OCI-LY7 (cell line): ENCODE measurements around the gene JAZF1. TPM values are rescaled to one million over a fixed set of nuclear protein-coding genes. Genes with fewer than 3 reads are reported as not detected.
"Not testable (repeated sequence)": the region's sequence is repeated elsewhere in the genome, so short reads cannot be mapped to it uniquely, and the experiment has no call there.

ENCODE experiments used
- BruUV-seq: library from RNA; stranded (reverse); fragments of 400-500 nt; replicated peaks from 2 replicates; lab custom pipeline; 2021; lab: Mats Ljungman, UMichigan
- CTCF ChIA-PET: fragments of 300-600 bp; sonication (Branson Sonifier 250); formaldehyde crosslinking; loops from one replicate; lab custom pipeline; 2022; ENCODE audit warnings: antibody characterized with exemption; ENCODE audit not compliant: unreplicated experiment; lab: Charles Lee
- POLR2A ChIA-PET: fragments of 300-600 bp; sonication (Branson Sonifier 250); formaldehyde crosslinking; loops from one replicate; lab custom pipeline; 2022; ENCODE audit warnings: antibody characterized with exemption; lab: Charles Lee
- DNase-seq: peaks from one replicate; pipeline ENCODE4 v3.0.0-alpha.2; 2015; ENCODE audit warnings: low spot score
- H2AFZ ChIP-seq: fragments of 200-600 bp; sonication (generic), shearing (Covaris generic); 2 replicates; pipeline ENCODE4 v1.6.1; 2014; ENCODE audit warnings: mild to moderate bottlenecking, antibody characterized with exemption, low read length, moderate library complexity
- H3K27ac ChIP-seq: fragments of 200-600 bp; sonication (generic); 2 replicates; pipeline ENCODE4 v1.5.1; 2014; ENCODE audit warnings: mixed run types, low read depth, mild to moderate bottlenecking, moderate library complexity, low read length, inconsistent platforms; ENCODE audit not compliant: poor library complexity, severe bottlenecking
- H3K36me3 ChIP-seq: fragments of 200-600 bp; sonication (generic); 2 replicates; pipeline ENCODE4 v1.6.1; 2014; ENCODE audit warnings: mild to moderate bottlenecking, antibody characterized with exemption, low read length, moderate library complexity, mixed read lengths; ENCODE audit not compliant: insufficient read depth
- H3K4me1 ChIP-seq: fragments of 200-600 bp; sonication (generic); 2 replicates; pipeline ENCODE4 v1.5.1; 2014; ENCODE audit warnings: mild to moderate bottlenecking, low read length; ENCODE audit not compliant: insufficient read depth, poor library complexity, severe bottlenecking
- H3K4me2 ChIP-seq: fragments of 200-600 bp; sonication (generic); 2 replicates; pipeline ENCODE4 v1.6.1; 2014; ENCODE audit warnings: mild to moderate bottlenecking, low read length
- H3K4me3 ChIP-seq: fragments of 200-600 bp; sonication (generic); 2 replicates; pipeline ENCODE4 v1.5.1; 2014; ENCODE audit warnings: mild to moderate bottlenecking, low read depth, low read length; ENCODE audit not compliant: poor library complexity, severe bottlenecking
- H3K79me2 ChIP-seq: fragments of 200-600 bp; sonication (generic); 2 replicates; pipeline ENCODE4 v1.6.1; 2016; ENCODE audit warnings: low read depth, mild to moderate bottlenecking, low read length, moderate library complexity, mixed read lengths; ENCODE audit not compliant: insufficient read depth
- H3K9me2 ChIP-seq: fragments of 200-600 bp; sonication (generic); 2 replicates; pipeline ENCODE4 v1.6.1; 2016; ENCODE audit warnings: mild to moderate bottlenecking, low read length, mixed read lengths; ENCODE audit not compliant: insufficient read depth
- H3K9me3 ChIP-seq: fragments of 200-600 bp; sonication (generic); 2 replicates; pipeline ENCODE4 v1.6.1; 2014; ENCODE audit warnings: mild to moderate bottlenecking, mixed run types, low read length, mixed read lengths
- H4K20me1 ChIP-seq: fragments of 200-600 bp; sonication (generic); 2 replicates; pipeline ENCODE4 v1.6.1; 2014; ENCODE audit warnings: mild to moderate bottlenecking, antibody characterized with exemption, low read length, moderate library complexity, mixed read lengths; ENCODE audit not compliant: insufficient read depth
- EZH2phosphoT487 ChIP-seq: fragments of 200-600 bp; sonication (generic); IDR thresholded peaks from 2 replicates; pipeline ENCODE4 v1.6.1; 2018; ENCODE audit warnings: low read depth, borderline replicate concordance, mild to moderate bottlenecking, mixed run types, antibody characterized with exemption, low read length, moderate library complexity, mixed read lengths
- intact Hi-C: fragments of 100-400 bp; cut with micrococcal nuclease; formaldehyde crosslinking; loops from one replicate; pipeline ENCODE4 v1.10.0; 2022; ENCODE audit not compliant: unreplicated experiment
- total RNA-seq, 2 experiments: library from RNA; depleted of rRNA in 1 of 2; stranded (reverse); fragments of >200 nt in 1 of 2; shearing (Covaris generic) in 1 of 2; gene quantifications; 2 replicates each; pipeline ENCODE4 v1.2.3, GENCODE V29; 2014 to 2022
- TF ChIP-seq, protein P1 (sequence below): fragments of 200-600 bp; sonication (generic); conservative IDR thresholded peaks from 2 replicates; pipeline ENCODE4 v1.5.1; 2014; ENCODE audit warnings: mild to moderate bottlenecking, antibody characterized with exemption, low read length, moderate library complexity, mixed read lengths

The JAZF1 gene
- total RNA-seq, 2 experiments from 2014 or later: 6.3 to 25.0 TPM

DNA sequence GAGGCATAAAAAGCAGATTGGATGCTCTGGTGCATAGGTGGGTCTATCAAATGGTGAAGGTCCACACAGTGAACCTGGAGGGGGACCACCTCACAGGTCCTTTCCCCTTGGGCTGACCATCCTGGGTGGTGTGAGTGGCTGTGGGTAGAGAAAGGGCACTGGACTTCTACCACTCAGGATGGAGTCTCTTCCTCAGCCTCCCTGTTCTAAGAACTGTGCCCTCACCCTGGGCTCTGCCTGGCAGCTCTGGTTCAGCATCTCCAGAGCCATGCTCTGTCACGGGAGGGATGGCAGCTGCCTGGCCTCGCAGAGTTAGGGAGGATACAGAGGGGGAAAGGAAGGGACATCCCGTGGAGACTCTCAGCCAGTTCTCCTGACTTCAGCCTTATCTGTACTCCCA is 318.8 kb downstream of the JAZF1 start:
- Histone ChIP-seq H3K36me3 (no peaks in the 10 kb centered on the region), H4K20me1 (no peaks in the 10 kb centered on the region), H2AFZ (no peak overlapping the region), H3K27ac (no peak overlapping the region), H3K4me1 (no peaks in the 10 kb centered on the region), H3K4me3 (no peak overlapping the region), H3K9me3 (no peaks in the 10 kb centered on the region), H3K79me2 (no peaks in the 10 kb centered on the region), H3K9me2 (no peaks in the 10 kb centered on the region), H3K4me2 (no peak overlapping the region)
- no peak for DNase-seq
- intact Hi-C loops: no loop called here
- ChIA-PET POLR2A (interaction anchor here (0.6 kb wide), 1 partner anchor 73 kb away, joined by 3 read pairs; no protein-coding TSS in a partner anchor), CTCF (interaction anchor here (0.8 kb wide), 1 partner anchor 8 kb away, joined by 3 read pairs; no protein-coding TSS in a partner anchor)
- no TSS peak for BruUV-seq
- no peak for TF ChIP-seq EZH2phosphoT487
- TF ChIP-seq, protein P1, sequence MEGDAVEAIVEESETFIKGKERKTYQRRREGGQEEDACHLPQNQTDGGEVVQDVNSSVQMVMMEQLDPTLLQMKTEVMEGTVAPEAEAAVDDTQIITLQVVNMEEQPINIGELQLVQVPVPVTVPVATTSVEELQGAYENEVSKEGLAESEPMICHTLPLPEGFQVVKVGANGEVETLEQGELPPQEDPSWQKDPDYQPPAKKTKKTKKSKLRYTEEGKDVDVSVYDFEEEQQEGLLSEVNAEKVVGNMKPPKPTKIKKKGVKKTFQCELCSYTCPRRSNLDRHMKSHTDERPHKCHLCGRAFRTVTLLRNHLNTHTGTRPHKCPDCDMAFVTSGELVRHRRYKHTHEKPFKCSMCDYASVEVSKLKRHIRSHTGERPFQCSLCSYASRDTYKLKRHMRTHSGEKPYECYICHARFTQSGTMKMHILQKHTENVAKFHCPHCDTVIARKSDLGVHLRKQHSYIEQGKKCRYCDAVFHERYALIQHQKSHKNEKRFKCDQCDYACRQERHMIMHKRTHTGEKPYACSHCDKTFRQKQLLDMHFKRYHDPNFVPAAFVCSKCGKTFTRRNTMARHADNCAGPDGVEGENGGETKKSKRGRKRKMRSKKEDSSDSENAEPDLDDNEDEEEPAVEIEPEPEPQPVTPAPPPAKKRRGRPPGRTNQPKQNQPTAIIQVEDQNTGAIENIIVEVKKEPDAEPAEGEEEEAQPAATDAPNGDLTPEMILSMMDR: no peak

DNA sequence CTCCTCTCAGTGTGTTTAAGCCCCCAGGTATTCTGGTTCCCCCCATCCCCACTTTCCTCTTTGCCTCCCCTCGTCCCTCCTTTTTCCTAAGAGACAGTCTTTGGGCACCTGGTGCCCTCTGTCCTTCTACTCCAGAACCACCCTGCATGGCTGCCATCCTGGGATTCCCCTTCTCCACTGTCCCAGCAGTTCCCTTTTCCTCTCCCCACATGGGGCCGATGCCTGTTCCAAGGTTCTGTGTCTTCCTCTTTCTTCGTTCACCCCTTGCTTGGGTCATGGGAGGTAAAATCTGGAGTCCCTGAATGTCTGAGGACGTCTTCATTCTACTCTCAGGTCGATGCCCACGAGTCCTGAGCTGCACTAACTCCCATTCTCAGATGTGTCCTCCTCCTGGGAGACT is 319.8 kb downstream of the JAZF1 start:
- Histone ChIP-seq H3K27ac (no peak overlapping the region), H2AFZ (no peak overlapping the region), H3K4me2 (no peak overlapping the region), H3K36me3 (no peaks in the 10 kb centered on the region; the same call in 1 of the 2 replicates), H3K4me3 (no peak overlapping the region), H3K79me2 (no peaks in the 10 kb centered on the region), H3K9me3 (no peaks in the 10 kb centered on the region), H4K20me1 (no peaks in the 10 kb centered on the region), H3K9me2 (no peaks in the 10 kb centered on the region), H3K4me1 (no peaks in the 10 kb centered on the region)
- TF ChIP-seq, protein P1: no peak
- TF ChIP-seq EZH2phosphoT487: no peak
- CTCF ChIA-PET: no interaction called here
- BruUV-seq: no TSS peak
- no peak for DNase-seq
- intact Hi-C loops: no loop called here
- POLR2A ChIA-PET: no interaction called here

DNA sequence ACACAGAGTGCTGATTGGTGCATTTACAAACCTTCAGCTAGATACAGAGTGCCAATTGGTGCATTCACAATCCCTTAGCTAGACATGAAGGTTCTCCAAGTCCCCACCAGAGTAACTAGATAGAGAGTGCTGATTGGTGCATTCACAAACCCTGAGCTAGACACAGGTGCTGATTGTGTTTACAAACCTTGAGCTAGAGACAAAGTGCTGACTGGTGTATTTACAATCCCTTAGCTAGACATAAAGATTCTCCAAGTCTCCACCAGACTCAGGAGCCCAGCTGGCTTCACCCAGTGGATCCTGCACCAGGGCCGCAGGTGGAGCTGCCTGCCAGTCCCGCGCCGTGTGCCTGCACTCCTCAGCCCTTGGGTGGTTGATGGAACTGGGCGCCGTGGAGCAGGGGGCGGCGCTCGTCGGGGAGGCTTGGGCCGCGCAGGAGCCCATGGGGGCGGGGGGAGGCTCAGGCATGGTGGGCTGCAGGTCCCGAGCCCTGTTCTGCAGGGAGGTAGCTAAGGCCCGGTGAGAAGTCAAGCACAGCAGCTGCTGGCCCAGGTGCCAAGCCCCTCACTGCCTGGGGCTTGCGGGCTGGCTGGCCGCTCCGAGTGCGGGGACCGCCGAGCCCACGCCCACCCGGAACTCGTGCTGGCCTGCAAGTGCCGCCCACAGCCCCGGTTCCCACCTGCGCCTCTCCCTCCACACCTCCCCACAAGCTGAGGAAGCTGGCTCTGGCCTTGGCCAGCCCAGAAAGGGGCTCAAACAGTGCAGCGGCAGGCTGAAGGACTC is 323.7 kb downstream of the JAZF1 start:
- H3K4me2 ChIP-seq, H4K20me1 ChIP-seq, H2AFZ ChIP-seq, H3K36me3 ChIP-seq, DNase-seq, H3K9me3 ChIP-seq, H3K4me1 ChIP-seq, CTCF ChIA-PET, intact Hi-C loops, H3K4me3 ChIP-seq, H3K27ac ChIP-seq, H3K9me2 ChIP-seq, BruUV-seq, H3K79me2 ChIP-seq: not testable (repeated sequence)
- POLR2A ChIA-PET: interaction anchor here (1.1 kb wide), 1 partner anchor 21 kb away, joined by 3 read pairs; no protein-coding TSS in a partner anchor
